ENCODE results near the gene THSD7B. TPM values are rescaled to one million over a fixed set of nuclear protein-coding genes. Genes with fewer than 3 reads are reported as not detected.

The THSD7B gene
- total RNA-seq, 2 donors from 2014 or later: 0.95 to 12.7 TPM

DNA sequence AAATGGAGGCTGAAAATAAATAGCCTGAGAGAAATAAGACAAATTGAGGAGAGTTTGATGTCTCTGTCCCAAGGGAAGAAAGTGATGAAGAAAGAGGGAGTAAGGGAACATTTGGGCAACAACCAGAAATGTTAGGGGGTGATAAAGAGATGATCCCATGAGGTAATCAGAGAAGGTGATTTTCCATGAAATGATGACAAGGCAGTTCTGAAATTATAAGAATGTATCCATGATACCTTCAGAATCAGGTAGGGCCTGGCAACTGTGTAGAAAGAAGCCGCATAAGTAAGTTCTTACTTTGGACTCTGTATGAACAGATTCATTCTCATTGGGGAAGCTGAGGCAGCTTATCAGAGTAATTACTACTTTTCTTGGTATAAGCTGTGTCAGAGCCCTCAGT, 106.1 kb downstream of the THSD7B start:
- DNase-seq (ENCODE audit: low spot score): no peak
- Histone ChIP-seq H3K9me3 (no peaks in the 10 kb centered on the region), H3K36me3 (no peaks in the 10 kb centered on the region), H3K4me3 (no peak overlapping the region), H3K27ac (no peak overlapping the region), H3K27me3 (replicated peaks; ENCODE audit: insufficient read depth) (no peaks in the 10 kb centered on the region), H3K4me1 (ENCODE audit: control insufficient read depth in 1 of 2, low read depth in 2 of 2) (no peaks in the 10 kb centered on the region)
- TF ChIP-seq, protein P1, sequence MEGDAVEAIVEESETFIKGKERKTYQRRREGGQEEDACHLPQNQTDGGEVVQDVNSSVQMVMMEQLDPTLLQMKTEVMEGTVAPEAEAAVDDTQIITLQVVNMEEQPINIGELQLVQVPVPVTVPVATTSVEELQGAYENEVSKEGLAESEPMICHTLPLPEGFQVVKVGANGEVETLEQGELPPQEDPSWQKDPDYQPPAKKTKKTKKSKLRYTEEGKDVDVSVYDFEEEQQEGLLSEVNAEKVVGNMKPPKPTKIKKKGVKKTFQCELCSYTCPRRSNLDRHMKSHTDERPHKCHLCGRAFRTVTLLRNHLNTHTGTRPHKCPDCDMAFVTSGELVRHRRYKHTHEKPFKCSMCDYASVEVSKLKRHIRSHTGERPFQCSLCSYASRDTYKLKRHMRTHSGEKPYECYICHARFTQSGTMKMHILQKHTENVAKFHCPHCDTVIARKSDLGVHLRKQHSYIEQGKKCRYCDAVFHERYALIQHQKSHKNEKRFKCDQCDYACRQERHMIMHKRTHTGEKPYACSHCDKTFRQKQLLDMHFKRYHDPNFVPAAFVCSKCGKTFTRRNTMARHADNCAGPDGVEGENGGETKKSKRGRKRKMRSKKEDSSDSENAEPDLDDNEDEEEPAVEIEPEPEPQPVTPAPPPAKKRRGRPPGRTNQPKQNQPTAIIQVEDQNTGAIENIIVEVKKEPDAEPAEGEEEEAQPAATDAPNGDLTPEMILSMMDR (IDR thresholded peaks at IDR 0.05): no peak
- no peak for ATAC-seq (ENCODE audit: insufficient number of reproducible peaks, low FRiP score, low read depth)

DNA sequence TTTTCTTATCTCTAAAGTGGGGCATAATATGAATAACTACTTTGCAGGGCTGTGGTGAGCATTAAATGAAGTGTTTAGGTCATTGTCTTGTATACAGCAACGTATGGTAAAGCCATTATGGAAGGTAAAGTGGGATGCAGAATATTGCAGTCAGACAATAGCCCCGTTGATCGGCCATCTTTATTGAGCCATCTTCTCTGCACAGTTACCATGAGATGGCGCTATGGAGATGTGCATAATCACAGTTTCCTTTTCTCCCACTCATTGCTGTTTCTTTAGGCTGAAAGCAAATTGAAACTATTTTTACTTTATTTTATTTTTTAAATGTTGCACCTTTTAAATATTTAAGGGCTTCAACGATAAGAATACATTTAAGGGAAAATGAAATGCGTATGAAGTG, 108.9 kb downstream of the THSD7B start:
- Histone ChIP-seq H3K9me3 (no peaks in the 10 kb centered on the region), H3K27ac (no peak overlapping the region), H3K27me3 (replicated peaks; ENCODE audit: insufficient read depth) (no peaks in the 10 kb centered on the region), H3K36me3 (no peaks in the 10 kb centered on the region), H3K4me3 (no peak overlapping the region), H3K4me1 (ENCODE audit: control insufficient read depth in 1 of 2, low read depth in 2 of 2) (no peaks in the 10 kb centered on the region)
- ATAC-seq (ENCODE audit: insufficient number of reproducible peaks, low FRiP score, low read depth): no peak
- TF ChIP-seq, protein P1 (IDR thresholded peaks at IDR 0.05): no peak
- DNase-seq (ENCODE audit: low spot score): no peak

DNA sequence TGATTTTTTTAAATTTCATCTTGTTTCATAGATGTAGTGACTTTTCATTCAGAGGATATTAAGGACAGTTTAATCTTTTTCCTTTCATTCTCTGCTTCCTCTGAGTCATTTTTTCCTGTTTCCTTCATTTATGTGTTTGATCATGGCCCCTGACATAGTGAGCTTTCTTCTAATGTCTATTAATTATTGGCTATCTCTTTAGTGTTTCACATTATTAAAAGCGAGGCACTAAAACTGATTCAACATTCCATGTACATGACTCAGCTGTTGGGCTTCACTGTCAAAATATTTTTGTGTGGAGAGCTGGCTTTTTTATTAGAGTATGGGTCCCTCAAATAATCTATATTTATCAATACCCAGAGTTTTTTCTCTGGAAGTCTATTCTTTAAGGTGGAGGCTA, 125.8 kb downstream of the THSD7B start:
- Histone ChIP-seq H3K9me3 (no peaks in the 10 kb centered on the region), H3K27ac (no peak overlapping the region), H3K4me3 (no peak overlapping the region), H3K27me3 (replicated peaks; ENCODE audit: insufficient read depth) (no peaks in the 10 kb centered on the region), H3K4me1 (ENCODE audit: control insufficient read depth in 1 of 2, low read depth in 2 of 2) (peaks cover 0 to 5% of the 10 kb centered on the region in 2 donors), H3K36me3 (no peaks in the 10 kb centered on the region)
- ATAC-seq (ENCODE audit: insufficient number of reproducible peaks, low FRiP score, low read depth) (no peak), DNase-seq (ENCODE audit: low spot score) (no peak)
- TF ChIP-seq, protein P1 (IDR thresholded peaks at IDR 0.05): no peak

DNA sequence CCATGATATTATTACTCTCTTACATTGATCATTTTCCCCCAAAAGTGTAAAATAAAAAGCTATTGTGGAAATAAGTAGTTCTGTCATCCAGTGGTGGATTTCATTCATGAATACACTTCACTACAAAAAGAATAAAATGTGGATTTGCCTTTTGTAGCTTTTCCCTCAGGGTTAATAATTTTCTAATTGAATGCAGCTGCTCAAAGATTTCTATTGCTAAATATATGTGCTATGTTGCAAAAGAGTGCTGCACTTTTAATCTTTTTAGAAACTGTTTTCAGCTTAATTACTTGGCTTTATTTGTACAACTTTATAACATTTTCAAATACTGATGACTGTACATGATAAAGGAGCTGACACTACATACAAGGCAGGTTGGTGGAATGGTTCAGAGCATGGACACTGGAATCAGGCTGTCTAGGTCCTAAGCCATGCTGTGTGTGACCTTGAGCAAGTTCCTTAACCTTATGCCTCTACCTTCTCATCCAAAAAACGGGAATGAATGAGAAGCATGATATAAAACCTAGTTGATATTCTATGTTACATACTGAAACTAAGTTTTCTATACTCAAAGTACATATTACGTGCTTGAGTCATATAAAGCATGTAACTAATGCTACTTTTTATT, 128.8 kb downstream of the THSD7B start:
- H3K36me3 ChIP-seq: no peaks in the 10 kb centered on the region
- TF ChIP-seq, protein P1 (IDR thresholded peaks at IDR 0.05): no peak
- peaks cover 0 to 5% of the 10 kb centered on the region in 2 donors for H3K4me1 ChIP-seq (ENCODE audit: control insufficient read depth in 1 of 2, low read depth in 2 of 2)
- H3K27ac ChIP-seq: no peak overlapping the region
- no peak for DNase-seq (ENCODE audit: low spot score)
- ATAC-seq (ENCODE audit: insufficient number of reproducible peaks, low FRiP score, low read depth): no peak
- H3K9me3 ChIP-seq: no peaks in the 10 kb centered on the region
- H3K4me3 ChIP-seq: no peak overlapping the region
- H3K27me3 ChIP-seq (replicated peaks; ENCODE audit: insufficient read depth): no peaks in the 10 kb centered on the region

DNA sequence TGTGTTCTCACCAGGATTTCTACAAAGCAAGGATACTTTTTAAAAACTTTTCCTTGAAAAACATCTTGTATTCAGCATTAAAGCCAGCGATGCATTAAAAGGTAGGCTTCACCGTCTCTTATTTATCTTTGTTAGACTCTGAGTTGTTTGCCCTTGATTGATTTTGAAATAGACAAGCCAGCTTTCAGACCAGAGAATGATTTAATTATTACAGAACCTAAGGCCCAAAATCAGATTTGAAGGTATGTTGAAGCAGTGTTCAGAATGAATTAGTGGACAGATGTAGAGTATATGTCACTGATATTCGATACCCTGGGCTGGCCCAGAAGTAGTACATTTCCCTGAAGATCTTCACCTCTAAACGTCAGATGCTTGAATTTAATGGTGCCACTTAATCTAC, 136.4 kb downstream of the THSD7B start:
- H3K36me3 ChIP-seq: no peaks in the 10 kb centered on the region

More for the DNA sequence above, 136.4 kb downstream of the THSD7B start:
- H3K4me1 ChIP-seq (ENCODE audit: control insufficient read depth in 1 of 2, low read depth in 2 of 2): peaks cover 0 to 19% of the 10 kb centered on the region in 2 donors
- H3K27me3 ChIP-seq (replicated peaks; ENCODE audit: insufficient read depth): no peaks in the 10 kb centered on the region
- ATAC-seq (ENCODE audit: insufficient number of reproducible peaks, low FRiP score, low read depth) (no peak), DNase-seq (ENCODE audit: low spot score) (no peak)
- no peak overlapping the region for H3K27ac ChIP-seq
- no peaks in the 10 kb centered on the region for H3K9me3 ChIP-seq
- TF ChIP-seq, protein P1 (IDR thresholded peaks at IDR 0.05): no peak
- H3K4me3 ChIP-seq: no peak overlapping the region
